NCI-H146 (cell line): Measurements from ENCODE around the gene MRPS6.

Source experiments
- DNase-seq: peaks from one replicate; lab custom pipeline; 2025; lab: John Stamatoyannopoulos, UW

The MRPS6 gene

DNA sequence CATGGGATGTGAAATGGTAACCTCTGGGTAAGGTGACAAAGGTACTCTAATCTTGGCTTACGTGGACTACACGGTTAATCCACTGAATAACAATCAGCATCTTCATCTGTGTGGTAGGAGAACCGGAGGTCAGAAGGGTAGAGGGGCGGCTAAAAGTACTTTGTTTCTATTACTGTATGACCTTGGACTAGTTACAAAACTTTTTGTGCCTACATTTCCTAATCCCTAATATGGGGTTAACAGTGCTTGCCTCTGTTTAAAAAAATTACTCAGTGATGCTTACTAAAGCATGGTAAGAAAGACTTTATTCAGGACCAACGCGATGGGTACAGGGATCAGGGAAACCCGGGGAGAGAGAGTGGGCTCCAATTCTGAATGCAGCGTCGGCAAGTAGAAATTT is 1.7 kb upstream of the MRPS6 start:
- no peak for DNase-seq

DNA sequence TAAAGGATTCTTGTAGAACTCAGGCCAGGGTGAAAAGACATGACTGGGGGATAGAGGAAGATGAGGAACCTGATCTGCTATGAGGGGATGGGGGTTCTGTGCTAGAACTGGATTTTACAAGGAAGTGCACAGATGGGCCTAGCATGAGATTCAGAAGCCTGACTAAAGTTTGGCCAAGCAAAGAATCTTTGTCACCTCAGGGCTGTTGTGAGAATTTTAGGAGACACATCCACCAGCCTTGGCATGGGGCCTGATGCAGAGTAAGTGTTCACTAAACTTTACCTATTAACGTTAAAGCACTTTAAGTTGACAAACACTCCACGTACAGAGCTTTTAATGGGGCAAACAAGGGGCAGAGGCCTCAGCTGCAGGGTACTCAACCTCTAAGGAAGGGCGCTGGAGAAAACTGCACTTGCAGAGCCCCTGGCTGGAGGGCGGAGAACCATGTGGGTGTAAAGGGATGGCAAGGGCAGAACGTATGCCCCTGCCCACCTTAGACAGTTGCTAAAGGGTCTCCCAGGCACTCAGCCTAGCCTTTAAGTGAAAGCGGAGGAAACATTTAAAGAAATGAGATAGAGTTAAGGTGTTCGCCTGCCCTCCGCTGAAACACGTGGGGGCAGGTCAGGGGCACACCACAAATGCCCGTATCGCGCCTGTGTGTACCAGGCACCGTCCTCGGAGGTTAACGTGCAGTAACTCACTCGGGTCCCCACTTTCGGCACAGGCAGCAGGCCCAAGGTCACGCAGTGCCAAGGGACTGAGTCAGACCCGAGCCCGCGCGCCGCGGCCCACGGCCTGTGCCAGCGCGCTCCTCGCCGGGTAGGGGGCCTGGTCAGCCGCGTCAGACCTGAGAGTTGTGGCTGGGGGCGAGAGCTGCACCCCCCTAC is 990 bp upstream of the MRPS6 start:
- no peak for DNase-seq

GRCh38 chr21:34073749-34074282 is 438 bp downstream of the MRPS6 start:
- peak; percentile 33 for DNase-seq

- no peak for DNase-seq
These were observed 1.1 kb downstream of the MRPS6 start for GRCh38 chr21:34074283-34075090.

GRCh38 chr21:34075091-34075425 is 1.7 kb downstream of the MRPS6 start:
- DNase-seq, result no peak

DNA sequence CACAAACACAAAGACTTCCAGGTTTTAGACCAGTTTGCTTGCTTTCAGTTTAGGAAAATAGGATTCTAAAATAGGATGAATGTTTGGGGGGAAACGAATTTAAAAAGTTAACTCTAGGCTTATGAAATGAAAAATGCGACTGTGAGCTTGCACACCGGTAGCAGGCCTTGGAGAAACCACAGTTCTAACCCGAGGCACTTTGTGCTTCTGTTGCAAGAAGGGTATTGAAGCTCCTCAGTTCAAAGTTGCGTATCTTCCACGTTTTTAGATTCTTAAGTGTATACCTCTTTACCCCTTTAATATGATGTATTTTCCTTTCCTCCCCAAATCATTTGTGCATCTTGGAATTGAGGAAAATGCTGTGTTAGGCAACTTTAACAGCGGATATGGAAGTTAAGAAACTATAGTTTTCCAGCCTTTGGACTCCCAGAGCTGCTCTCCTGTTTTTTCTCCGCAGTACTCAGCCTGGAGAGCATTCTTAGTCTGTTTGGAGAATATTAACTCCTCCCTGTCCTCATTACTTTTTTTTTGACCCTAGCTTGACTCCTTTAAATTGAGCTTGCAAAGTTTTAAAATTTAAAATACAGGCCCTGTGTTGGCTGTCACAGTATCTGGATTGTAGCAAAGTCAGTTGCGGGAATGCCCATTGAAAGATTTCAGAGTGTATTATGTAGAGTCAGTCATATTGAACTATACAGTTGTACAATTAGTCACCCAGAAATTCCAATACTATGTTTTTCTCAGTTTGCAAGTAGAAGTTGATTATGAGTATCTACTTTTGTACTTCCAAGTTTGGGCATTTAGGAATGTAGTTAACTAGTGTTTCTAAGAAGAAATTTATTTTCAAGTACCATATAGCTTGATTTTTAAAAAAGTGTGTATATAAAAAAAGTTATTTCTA is 2.6 kb downstream of the MRPS6 start:
- no peak for DNase-seq

DNA sequence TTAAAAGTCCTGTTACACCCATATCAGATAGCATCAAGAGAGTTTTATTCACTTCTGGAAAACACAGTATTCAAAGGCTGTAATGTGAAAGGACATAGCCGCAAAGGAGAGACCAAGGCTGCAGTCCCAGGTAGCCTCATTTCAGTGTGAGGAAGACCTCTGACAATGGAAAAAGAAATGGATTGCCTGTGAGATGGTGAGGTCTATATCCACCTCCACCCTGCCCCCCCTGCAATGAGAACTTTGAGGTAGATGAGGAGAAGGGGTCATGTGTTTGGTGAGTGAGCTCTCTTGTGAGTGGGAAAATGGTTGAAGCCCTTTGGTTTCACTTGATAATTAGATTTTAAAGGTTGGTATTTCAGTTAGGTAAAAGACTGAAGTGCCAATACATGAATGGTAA is 3.5 kb downstream of the MRPS6 start:
- DNase-seq, result no peak

- DNase-seq, result no peak
These were observed 4.5 kb downstream of the MRPS6 start for GRCh38 chr21:34077888-34078287.

DNA sequence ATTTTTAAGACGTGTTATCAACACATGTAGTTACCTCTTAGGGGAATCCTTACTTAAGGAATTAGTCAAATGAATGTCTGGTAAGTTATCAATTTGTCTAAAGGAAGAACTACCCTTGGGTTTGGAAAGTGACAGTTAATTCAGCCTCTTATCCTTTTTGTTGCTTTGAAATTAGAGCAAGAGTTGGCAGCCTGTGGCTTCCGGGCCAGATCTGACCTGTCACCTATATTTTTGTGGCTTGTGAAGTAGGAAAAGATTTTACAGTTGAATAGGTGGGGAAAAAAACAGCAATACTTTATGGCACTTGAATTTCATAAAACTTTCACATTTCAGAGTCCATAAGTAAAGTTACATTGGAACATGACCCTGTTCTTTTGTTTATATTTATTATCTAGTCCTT is 5.5 kb downstream of the MRPS6 start:
- no peak for DNase-seq

DNA sequence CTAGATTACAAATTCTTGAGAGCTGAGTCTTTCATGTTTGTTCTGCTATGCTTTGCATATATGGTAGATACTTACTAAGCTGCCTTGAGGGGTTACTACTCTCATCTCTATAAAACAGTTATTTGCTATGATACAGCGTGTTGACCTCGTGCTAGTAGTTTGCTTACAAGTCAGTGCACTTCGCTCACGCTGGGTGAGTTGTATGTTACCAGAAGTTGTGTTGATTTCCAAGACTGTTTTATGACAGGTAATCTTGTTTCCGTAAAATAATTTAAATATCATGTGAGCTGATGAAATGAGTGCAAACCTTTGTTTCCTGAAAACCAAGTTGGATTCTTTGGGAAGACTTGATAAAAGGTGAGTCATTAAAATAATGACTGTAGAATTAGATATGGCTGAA is 7.3 kb downstream of the MRPS6 start:
- no peak for DNase-seq

DNA sequence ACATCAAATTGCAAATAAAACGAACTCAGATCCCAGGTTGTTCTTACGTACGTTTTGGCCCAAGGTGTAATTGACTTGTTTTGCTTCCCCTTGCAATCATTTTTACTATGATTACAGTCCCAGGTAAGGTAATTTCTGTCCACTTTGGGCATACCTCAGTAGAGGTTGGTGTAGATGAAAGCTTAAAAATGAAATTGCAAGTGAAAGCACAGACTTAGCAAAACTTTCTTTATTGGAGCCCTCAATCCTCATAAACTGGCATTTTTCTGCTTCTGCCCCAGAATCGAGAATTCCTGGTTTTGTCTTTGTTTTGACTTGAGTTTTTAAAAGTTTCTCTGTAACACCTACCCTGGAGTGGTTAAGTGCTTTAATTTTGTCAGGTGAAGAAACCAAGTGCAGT is 9.4 kb downstream of the MRPS6 start:
- DNase-seq, result no peak

GRCh38 chr21:34083357-34083756 is 10.0 kb downstream of the MRPS6 start:
- no peak for DNase-seq

DNA sequence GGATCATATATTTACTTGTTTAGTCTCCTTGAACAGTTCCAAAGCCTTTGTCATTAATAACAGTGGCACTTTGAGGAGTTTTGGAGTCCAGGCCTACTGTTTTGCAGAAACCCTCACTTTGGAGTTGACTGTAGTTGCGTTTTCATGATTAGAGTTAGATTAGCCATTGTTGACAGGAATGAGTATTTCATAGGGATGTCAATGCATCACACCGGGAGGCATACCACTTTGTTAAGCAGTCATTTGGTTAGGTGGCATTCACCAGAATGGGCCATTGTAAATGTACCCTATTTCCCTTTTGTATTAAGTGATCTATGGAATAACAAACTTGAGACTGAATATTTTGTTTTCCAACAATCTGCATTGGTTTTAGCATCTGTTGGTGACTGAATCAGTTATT is 11.8 kb downstream of the MRPS6 start:
- DNase-seq, result peak; percentile 2

- DNase-seq, result no peak
These were observed 13.5 kb downstream of the MRPS6 start for GRCh38 chr21:34086887-34087306.

DNA sequence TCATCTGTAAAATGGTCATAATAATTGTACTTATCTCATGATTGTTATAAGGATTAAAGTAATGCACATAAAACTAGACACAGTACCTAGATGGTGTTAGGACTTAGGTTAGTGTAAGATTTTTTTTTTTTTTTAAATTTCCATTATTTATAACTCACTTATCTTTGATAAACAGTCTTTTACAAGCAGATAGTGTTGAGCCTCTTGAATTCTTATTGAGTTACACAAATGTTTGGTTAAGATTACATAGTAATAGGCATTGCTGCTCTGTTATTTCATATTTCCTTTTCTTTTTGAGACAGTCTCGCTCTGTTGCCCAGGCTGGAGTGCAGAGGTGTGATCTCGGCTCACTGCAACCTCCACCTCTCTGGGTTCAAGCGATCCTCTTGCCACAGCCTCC is 15.4 kb downstream of the MRPS6 start:
- DNase-seq, result no peak

GRCh38 chr21:34091032-34091431 is 17.7 kb downstream of the MRPS6 start:
- DNase-seq, result no peak

DNA sequence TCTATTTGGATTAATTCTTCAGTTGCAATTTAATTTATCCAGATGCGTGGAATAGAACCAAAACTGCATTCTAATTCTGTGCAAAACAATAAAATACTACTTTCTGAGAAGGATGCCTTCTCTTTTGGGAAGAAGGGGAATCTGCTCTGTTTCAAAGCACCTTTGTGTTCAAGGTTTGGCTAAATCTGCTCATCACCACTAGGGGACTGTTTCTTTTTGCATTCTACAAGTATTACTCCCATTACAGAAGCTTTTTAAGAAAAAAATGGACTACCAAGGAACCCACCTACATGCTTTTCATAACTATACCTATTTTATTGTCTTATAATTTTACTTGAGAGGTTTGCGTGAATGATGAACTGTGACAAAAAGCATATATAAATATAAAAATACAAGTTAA is 18.2 kb downstream of the MRPS6 start:
- no peak for DNase-seq

- peak; percentile 24 for DNase-seq
These were observed 19.0 kb downstream of the MRPS6 start for GRCh38 chr21:34092262-34092921.

DNA sequence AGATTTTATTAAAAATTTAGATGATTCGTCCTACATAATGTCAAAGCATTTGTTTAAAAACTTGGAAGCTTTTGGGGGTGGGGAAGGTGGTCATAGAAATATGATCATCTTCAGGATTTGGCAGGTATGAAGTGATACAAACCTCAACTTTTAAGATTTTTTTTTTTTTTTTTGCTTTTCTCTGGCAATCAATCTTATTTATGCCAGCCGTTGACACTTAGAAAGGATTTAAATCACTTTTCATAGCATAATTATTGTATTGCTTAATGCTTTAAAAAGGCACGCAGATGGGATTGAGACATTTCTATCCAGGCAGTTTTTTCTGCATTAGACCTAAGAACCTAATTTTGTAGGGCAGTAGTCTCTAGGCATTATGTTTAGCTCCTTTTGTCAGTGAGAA is 19.7 kb downstream of the MRPS6 start:
- no peak for DNase-seq

DNA sequence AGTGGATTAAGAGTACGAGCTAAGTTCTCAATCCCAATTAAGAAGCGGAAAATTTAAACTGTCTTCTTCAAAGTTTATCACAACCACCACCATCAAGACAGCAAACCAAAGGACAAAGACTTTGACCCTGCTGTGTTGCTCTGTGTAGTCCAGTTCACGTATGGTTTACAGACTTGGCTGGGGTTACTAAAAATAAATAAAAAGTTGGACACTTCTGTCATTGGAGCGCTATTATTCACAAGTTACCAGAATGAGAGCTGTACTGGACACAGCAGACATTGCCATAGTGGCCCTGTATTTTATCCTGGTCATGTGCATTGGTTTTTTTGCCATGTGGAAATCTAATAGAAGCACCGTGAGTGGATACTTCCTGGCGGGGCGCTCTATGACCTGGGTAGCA is 21.6 kb downstream of the MRPS6 start:
- DNase-seq, result no peak

GRCh38 chr21:34097442-34097841 is 24.1 kb downstream of the MRPS6 start:
- DNase-seq, result no peak

DNA sequence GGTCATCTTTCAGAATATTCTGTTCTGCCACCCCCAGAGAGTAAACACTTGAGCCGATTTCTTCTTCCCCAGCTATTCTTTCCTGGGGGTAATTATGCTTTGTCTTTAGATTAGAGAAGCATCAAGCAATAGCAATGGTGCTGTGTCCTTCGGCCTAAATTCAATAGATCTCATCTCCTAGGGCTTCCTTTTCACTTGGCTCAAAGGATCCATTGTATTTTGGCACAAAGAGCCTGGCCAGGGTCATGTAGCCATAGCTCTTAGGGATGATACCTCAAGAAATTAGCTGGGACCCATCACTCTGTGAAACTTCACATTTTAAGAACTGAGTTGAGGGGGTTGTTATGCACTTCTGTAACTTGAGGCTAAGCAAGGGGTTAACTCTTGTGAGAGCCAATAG is 27.0 kb downstream of the MRPS6 start:
- DNase-seq, result no peak
